Measurements from ENCODE around the gene TRMT10B.

- TF ChIP-seq CTCF (conservative IDR thresholded peaks at IDR 0.05; ENCODE audit: low read length) (no peak), EZH2phosphoT487 (IDR thresholded peaks at IDR 0.05; ENCODE audit: borderline replicate concordance, low read depth, low read length) (no peak)
Measured at GRCh38 chr9:37761511-37761910, 7.9 kb downstream of the TRMT10B start.

Measured in OCI-LY7 (cell line).